RWPE2 (cell line): ENCODE data around the gene MYBBP1A.
A peak's percentile ranks its signal among the peaks of the same experiment; 100 is the strongest.

Experiments
- ATAC-seq: fragments of 200-7000 bp; cut with Tn5 transposase; 3 replicates; pipeline ENCODE4 v1.9.1; 2021; ENCODE audit warnings: low read depth
- DNase-seq: peaks from one replicate; pipeline ENCODE4 v3.0.0-alpha.2; 2020; ENCODE audit warnings: low spot score
- H3K27ac ChIP-seq: fragments of 450-650 bp; 2 replicates; pipeline ENCODE4 v1.5.1; 2017; ENCODE audit warnings: mild to moderate bottlenecking; ENCODE audit not compliant: poor library complexity, severe bottlenecking
- H3K27me3 ChIP-seq: fragments of 250-450 bp; sonication (Bioruptor Pico); 2 replicates; pipeline ENCODE4 v1.5.1; 2021; ENCODE audit warnings: mild to moderate bottlenecking, moderate library complexity; ENCODE audit not compliant: insufficient read depth, poor library complexity, severe bottlenecking
- H3K36me3 ChIP-seq: fragments of 250-450 bp; sonication (Bioruptor Pico); 2 replicates; pipeline ENCODE4 v1.5.1; 2020; ENCODE audit warnings: low read depth, mild to moderate bottlenecking, moderate library complexity
- H3K4me1 ChIP-seq: fragments of 250-450 bp; sonication (Bioruptor Pico); 2 replicates; pipeline ENCODE4 v1.5.1; 2021; ENCODE audit warnings: mild to moderate bottlenecking, moderate library complexity; ENCODE audit not compliant: insufficient read depth, poor library complexity, severe bottlenecking
- H3K4me3 ChIP-seq: fragments of 250-450 bp; sonication (Bioruptor Pico); 2 replicates; pipeline ENCODE4 v1.5.1; 2021; ENCODE audit warnings: mild to moderate bottlenecking, moderate library complexity; ENCODE audit not compliant: severe bottlenecking
- H3K9me3 ChIP-seq: fragments of 250-450 bp; sonication (Bioruptor Pico); 2 replicates; pipeline ENCODE4 v1.5.1; 2021; ENCODE audit warnings: mild to moderate bottlenecking, moderate library complexity; ENCODE audit not compliant: severe bottlenecking
- TF ChIP-seq, protein P1 (sequence below): fragments of 450-650 bp; IDR thresholded peaks from one replicate; pipeline ENCODE4 v1.5.1; 2017; ENCODE audit warnings: mild to moderate bottlenecking, moderate library complexity; ENCODE audit not compliant: poor library complexity, severe bottlenecking

Gene MYBBP1A

DNA sequence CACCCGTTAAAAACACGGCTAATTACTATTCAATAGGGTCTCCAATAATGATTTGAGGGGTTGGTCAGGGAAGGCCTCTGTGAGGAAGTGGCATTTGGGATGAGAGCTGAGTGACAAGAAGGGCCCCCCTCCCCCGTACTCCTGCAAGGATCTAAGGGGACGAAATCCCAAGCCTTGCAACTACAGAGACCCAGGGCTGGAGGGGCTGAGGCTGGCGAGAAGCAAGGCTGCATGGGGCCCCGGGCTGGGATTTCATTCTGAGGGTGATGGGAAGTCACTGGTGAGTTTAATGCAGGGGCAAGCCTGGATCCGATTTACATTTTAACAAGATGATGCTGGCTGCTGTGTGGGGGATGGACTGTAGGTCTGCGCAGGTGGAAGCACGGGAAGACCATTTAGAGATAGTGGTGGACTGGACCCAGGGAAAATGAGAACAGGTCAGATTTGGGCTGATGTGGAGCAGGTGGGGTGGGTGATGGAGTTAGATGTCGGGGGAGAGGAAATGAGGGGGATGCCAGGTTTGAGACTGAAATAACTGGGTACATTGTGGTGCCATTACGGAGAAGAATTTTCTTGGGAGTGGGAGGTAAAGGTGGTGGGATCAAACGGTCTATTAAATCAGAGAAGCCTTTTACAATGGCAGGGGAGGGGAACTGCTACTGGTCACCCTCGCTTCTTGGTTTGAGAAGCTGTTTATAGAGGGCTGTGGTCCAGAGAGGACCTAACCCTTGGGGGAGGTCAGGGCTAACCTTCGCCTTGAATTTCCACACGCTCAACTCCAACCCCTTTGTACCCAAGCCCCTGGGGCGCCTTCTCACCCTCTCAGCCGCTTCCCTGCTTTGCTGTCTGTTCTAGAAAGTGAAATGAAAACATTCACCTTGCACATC is 932 bp upstream of the MYBBP1A start:
- no peak for ATAC-seq

DNA sequence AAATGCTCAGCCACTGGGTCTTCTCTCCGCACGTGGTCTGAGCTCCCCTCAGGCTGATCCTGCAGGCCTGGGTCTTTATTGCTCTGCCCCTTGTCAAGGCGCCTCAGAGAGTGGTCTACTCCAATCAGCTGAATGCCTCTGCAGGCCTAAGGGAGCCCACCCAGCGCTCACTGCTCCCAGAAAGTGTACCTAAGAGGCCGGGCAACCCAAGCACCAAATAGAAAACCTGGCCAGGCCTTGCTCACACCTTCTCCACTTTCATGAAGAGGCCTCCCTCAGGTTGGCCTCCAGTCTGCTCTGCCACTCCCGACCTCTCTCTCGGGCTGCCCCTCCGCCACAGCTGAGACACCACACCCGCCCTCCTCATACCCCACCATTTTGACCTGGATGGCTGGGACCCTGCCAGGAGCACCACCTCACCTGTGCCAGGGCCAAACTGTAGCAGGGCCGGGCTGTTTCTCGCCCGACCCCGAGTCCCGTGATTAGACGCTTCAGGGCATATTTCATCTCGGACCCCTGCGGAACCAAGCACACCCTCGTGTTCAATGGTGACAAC is 665 bp downstream of the MYBBP1A start:
- ATAC-seq: peak; percentile 22; the same call in 1 of the 3 replicates

More for the DNA sequence above, 932 bp upstream of the MYBBP1A start:
- Histone ChIP-seq H3K9me3 (no peaks in the 10 kb centered on the region), H3K4me3 (peak overlapping the region; percentile 68), H3K4me1 (peaks cover 5% of the 10 kb centered on the region), H3K36me3 (peaks cover 32% of the 10 kb centered on the region), H3K27me3 (no peaks in the 10 kb centered on the region), H3K27ac (peak overlapping the region; percentile 26)
- DNase-seq: peak; percentile 47
- TF ChIP-seq, protein P1, sequence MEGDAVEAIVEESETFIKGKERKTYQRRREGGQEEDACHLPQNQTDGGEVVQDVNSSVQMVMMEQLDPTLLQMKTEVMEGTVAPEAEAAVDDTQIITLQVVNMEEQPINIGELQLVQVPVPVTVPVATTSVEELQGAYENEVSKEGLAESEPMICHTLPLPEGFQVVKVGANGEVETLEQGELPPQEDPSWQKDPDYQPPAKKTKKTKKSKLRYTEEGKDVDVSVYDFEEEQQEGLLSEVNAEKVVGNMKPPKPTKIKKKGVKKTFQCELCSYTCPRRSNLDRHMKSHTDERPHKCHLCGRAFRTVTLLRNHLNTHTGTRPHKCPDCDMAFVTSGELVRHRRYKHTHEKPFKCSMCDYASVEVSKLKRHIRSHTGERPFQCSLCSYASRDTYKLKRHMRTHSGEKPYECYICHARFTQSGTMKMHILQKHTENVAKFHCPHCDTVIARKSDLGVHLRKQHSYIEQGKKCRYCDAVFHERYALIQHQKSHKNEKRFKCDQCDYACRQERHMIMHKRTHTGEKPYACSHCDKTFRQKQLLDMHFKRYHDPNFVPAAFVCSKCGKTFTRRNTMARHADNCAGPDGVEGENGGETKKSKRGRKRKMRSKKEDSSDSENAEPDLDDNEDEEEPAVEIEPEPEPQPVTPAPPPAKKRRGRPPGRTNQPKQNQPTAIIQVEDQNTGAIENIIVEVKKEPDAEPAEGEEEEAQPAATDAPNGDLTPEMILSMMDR: no peak

DNA sequence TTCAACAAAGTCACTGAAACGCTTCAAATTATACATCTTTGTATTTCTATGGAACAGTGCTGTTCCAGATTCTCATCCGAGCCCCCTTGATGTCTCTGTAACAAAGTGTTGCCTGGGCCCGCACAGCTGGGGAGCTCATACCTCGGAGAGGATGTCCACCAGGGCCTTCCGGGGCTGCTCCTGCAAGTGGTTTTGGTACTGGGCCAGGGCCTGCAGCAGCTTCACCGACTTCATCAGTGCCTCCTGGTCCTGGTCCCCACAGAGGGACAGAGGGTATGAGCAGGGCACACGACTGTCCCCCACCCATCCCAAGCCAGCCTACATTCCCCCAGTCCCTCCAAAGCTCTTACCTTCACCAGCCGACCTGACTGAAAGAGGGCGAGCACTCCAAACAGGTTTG is 1.5 kb downstream of the MYBBP1A start:
- DNase-seq (no peak), ATAC-seq (no peak)
- no peak overlapping the region for H3K27ac ChIP-seq
- no peaks in the 10 kb centered on the region for H3K9me3 ChIP-seq
- no peaks in the 10 kb centered on the region for H3K27me3 ChIP-seq
- H3K4me3 ChIP-seq: no peak overlapping the region
- TF ChIP-seq, protein P1: no peak
- H3K36me3 ChIP-seq: peaks cover 55% of the 10 kb centered on the region
- H3K4me1 ChIP-seq: no peaks in the 10 kb centered on the region

More for the DNA sequence above, 665 bp downstream of the MYBBP1A start:
- no peaks in the 10 kb centered on the region for H3K27me3 ChIP-seq
- no peaks in the 10 kb centered on the region for H3K9me3 ChIP-seq
- peaks cover 46% of the 10 kb centered on the region for H3K36me3 ChIP-seq
- peak; percentile 47 for DNase-seq
- peak overlapping the region; percentile 68 for H3K4me3 ChIP-seq
- H3K4me1 ChIP-seq: no peaks in the 10 kb centered on the region
- TF ChIP-seq, protein P1: no peak
- H3K27ac ChIP-seq: peak overlapping the region; percentile 26

DNA sequence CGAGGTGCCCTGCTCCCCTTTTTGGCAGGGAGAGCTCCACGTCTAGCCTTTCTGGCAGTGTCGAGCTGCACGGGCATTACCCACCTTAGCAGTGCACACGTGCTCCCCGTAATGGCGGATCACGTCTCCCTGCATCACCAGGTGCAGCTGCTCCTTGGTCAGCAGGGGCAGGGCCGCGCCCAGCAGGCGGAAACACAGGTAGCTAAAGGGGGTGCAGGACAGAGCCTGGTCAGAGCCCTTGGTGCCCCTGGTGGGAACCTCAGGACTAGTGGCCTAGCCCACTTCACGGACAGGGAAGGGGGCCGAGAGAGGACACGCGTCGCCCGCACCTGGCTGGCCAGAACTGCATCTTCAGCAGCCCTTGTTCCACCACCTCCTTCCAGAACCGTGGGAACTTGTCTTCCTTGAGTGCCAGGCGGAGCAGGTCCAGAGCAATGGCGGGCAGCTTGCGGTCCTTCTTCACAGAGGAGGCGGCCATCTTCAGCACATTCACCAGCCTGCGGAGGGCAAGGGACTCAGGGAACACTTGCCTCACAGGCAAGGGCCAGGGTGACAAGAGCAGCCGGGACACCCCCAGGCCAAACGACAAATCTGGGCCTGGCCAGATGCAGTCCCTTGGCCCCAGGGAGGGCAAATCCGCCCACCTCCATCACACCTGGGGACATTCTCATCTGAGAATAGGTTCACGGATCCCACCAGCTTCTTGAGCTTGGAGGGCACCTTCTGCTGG is 3.2 kb downstream of the MYBBP1A start:
- H3K4me1 ChIP-seq: no peaks in the 10 kb centered on the region
- no peak overlapping the region for H3K27ac ChIP-seq
- DNase-seq (no peak), ATAC-seq (no peak)
- TF ChIP-seq, protein P1: no peak
- peaks cover 72% of the 10 kb centered on the region for H3K36me3 ChIP-seq
- H3K9me3 ChIP-seq: no peaks in the 10 kb centered on the region
- no peak overlapping the region for H3K4me3 ChIP-seq
- no peaks in the 10 kb centered on the region for H3K27me3 ChIP-seq
